B cell (primary cell): ENCODE results near the gene ANTXR2.

ENCODE experiments used
- CTCF ChIP-seq: fragments of 200-600 bp; IDR thresholded peaks from one replicate; pipeline ENCODE4 v1.8.0; 2022; ENCODE audit warnings: antibody characterized with exemption, mild to moderate bottlenecking
- EZH2 ChIP-seq: IDR thresholded peaks from 2 replicates; pipeline ENCODE4 v1.6.1; 2012; ENCODE audit warnings: borderline replicate concordance, low read depth, mild to moderate bottlenecking, moderate library complexity, low read length; ENCODE audit not compliant: insufficient read depth, poor library complexity, severe bottlenecking

- TF ChIP-seq CTCF, result no peak
- TF ChIP-seq EZH2, result no peak
These were observed 189.7 kb downstream of the ANTXR2 start for GRCh38 chr4:79883290-79883689.
